HAP-1 (cell line): ENCODE results near the gene RAET1E.
"Not testable (repeated sequence)": the region's sequence is repeated elsewhere in the genome, so short reads cannot be mapped to it uniquely, and the experiment has no call there.

ENCODE experiments used
- DNase-seq, 2 experiments: peaks; one replicate each; pipeline ENCODE4 v3.0.0-alpha.2; 2016 to 2020; ENCODE audit warnings: low spot score in 2 of 2
- H3K27me3 ChIP-seq: fragments of 250-450 bp; sonication (Bioruptor Pico); 2 replicates; pipeline ENCODE4 v1.5.1; 2020; ENCODE audit warnings: low read depth, mild to moderate bottlenecking, moderate library complexity
- H3K36me3 ChIP-seq: fragments of 250-450 bp; sonication (Bioruptor Pico); replicated peaks from 2 replicates; pipeline ENCODE4 v1.5.1; 2020; ENCODE audit warnings: mild to moderate bottlenecking
- H3K4me1 ChIP-seq: fragments of 250-450 bp; sonication (Bioruptor Pico); 2 replicates; pipeline ENCODE4 v1.5.1; 2020; ENCODE audit warnings: mild to moderate bottlenecking
- H3K4me3 ChIP-seq: fragments of 250-450 bp; sonication (Bioruptor Pico); 2 replicates; pipeline ENCODE4 v1.5.1; 2020; ENCODE audit warnings: mild to moderate bottlenecking, moderate library complexity
- H3K9me3 ChIP-seq: fragments of 250-450 bp; sonication (Bioruptor Pico); 2 replicates; pipeline ENCODE4 v1.5.1; 2020; ENCODE audit warnings: mild to moderate bottlenecking, moderate library complexity
- in situ Hi-C: fragments of 300-500 bp; cut with MboI; formaldehyde crosslinking; loops from 3 replicates; pipeline ENCODE4 v1.14.3; 2020; ENCODE audit warnings: low sequenced_read_pairs, inconsistent platforms, mixed read lengths

The RAET1E gene, protein sequence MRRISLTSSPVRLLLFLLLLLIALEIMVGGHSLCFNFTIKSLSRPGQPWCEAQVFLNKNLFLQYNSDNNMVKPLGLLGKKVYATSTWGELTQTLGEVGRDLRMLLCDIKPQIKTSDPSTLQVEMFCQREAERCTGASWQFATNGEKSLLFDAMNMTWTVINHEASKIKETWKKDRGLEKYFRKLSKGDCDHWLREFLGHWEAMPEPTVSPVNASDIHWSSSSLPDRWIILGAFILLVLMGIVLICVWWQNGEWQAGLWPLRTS

DNA sequence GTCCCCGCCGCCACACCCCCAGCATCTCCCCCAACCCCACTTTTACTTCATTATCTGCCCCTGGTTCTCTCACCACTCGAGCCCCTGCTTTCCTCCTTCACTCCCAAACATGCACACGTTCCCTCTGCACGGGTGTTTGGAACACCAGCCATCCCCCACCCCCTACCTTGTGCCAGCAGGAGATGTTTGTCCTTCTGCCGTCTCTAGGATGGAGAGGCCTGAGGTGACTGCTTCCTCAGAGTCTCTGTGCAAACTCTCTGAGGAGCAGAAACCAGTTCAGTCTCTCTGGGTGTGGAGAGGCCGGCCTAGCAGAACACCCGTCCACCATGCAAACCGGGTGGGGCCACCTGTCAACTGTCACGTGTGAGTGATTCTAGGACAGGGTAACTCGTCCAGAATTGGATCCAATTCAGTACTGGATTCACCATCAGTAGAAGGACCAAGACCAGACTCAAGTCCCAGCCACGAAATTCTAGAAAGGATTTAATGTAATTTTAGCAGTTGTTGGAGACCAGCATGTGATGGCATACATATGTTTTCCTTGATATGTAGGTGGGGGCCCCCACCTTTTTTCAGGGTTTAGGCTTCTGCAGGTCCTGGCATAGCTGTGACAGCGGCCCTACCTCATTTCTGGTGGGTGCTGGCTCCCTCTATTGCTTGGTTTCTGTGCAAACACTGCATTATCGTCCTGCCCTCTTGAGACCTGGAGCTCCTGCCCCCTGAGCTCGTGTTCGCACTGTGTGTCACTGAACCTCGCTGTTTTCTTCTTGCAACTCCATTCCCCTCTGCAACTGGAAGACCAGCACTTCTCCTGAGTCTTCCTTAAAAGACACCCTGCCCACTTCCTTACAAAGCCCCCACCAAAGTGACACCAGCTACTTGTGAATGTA is at the start of gene RAET1E:
RAET1E (minus strand) TSS at position 259 of the 890 bp plus-strand sequence. CDS start 7,212 bp downstream, outside the sequence.
- Histone ChIP-seq H3K4me1 (no peaks in the 10 kb centered on the region), H3K36me3 (no peaks in the 10 kb centered on the region), H3K9me3 (no peaks in the 10 kb centered on the region), H3K27me3 (no peaks in the 10 kb centered on the region; the same call in 1 of the 2 replicates), H3K4me3 (no peak within 1 kb of the TSS)
- no peak for DNase-seq
- in situ Hi-C loops: no loop called here

DNA sequence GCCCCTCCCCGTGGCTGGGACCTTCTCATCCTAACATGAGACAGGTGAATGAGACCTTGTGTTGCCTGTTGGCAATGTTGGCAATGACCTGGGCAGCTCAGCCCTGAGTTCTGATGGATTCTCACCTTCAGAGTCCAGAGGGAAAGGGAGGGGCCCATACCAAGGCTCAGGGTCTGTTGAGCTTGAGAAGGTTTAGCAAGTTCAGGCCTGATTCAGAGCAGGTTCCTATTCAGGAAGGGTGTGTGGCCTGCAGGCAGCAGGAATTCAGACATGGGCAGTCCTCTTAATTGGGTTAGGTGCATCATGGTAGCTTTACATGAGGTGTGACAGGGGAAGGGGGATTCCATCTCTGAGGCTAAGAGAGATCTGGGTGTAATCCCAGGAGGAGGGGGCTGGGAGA is 49.6 kb upstream of the RAET1E start:
- not testable (repeated sequence) for DNase-seq, H3K4me1 ChIP-seq, H3K36me3 ChIP-seq, H3K9me3 ChIP-seq, H3K4me3 ChIP-seq, H3K27me3 ChIP-seq
- in situ Hi-C loops: loop anchor here (25.0 kb wide), 2 partner anchors 390 to 865 kb away; no protein-coding TSS in a partner anchor

DNA sequence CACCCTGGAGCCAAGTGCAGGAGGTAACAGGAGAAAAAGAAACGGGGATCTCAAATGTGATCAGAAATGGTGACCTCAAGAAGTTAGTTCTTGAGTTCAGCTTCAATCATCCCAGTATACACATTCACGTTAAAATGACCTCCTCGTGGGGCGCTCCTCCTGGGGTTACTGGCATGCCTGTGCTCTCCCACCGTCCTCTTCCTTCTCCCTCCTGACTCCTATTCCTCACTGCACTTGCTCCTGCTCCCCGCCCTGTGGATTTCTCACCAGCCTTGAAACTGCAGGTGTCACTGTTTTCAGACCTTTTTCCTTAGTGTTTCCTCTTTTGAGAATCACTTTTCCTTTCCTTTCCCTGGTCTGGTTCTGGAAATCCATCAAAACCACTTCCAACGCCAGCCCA is 48.7 kb upstream of the RAET1E start:
- not testable (repeated sequence) for H3K27me3 ChIP-seq, H3K9me3 ChIP-seq, H3K36me3 ChIP-seq, H3K4me3 ChIP-seq, DNase-seq, H3K4me1 ChIP-seq
- in situ Hi-C loops: loop anchor here (25.0 kb wide), 2 partner anchors 391 to 866 kb away; no protein-coding TSS in a partner anchor

DNA sequence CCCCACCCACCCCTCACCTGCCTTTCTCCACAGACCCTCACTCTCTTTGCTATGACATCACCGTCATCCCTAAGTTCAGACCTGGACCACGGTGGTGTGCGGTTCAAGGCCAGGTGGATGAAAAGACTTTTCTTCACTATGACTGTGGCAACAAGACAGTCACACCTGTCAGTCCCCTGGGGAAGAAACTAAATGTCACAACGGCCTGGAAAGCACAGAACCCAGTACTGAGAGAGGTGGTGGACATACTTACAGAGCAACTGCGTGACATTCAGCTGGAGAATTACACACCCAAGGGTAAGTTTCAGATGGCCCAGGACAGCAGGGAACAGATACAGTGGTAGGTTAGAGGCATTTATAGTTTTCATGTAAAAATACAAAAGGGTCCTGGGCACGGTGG is 47.4 kb upstream of the RAET1E start:
- H3K4me1 ChIP-seq, H3K4me3 ChIP-seq, H3K9me3 ChIP-seq, DNase-seq, H3K27me3 ChIP-seq, H3K36me3 ChIP-seq: not testable (repeated sequence)
- in situ Hi-C loops: loop anchor here (25.0 kb wide), 2 partner anchors 392 to 867 kb away; no protein-coding TSS in a partner anchor

DNA sequence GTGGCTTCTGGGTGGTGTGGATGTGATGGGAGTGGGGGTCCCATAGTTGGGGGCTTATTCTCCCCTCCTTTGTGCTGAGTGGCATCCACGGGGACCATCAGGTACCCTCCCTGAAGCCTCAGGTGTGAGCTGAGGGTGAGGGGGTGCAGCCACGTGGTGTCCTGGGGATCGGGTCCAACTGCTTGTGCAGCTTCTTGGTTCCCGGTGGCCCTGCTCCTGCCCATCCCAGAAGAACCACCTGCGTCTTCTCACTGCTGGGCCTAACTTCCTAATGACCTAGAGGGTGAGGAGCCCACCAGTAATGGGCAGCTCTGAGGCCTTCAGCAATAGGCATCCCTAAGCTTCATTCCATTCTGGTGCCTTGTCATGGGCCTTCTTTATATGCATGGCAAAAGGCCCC is 45.4 kb upstream of the RAET1E start:
- in situ Hi-C loops: loop anchor here (25.0 kb wide), 2 partner anchors 394 to 869 kb away; no protein-coding TSS in a partner anchor
- H3K9me3 ChIP-seq, H3K4me3 ChIP-seq, H3K4me1 ChIP-seq, DNase-seq, H3K36me3 ChIP-seq, H3K27me3 ChIP-seq: not testable (repeated sequence)

DNA sequence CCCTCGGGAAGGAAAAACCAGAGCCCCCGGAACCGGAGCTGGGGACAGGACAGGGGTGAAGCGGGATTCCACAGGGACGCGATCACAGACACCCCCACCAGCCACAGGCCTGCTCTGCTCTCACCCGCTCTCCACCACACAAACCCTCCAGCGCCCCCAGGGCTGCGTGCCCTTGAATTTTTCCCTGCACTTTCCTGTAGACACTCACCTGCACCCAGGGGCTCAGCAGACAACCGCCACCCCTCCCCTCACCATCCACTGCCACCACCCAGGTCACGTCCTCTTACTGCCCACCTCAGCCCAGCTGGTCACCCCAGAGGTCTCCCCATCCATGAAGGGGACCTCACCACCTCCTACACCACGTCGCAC is 44.5 kb upstream of the RAET1E start:
- Histone ChIP-seq H3K9me3 (no peaks in the 10 kb centered on the region), H3K4me3 (peak overlapping the region; percentile 69), H3K4me1 (peaks cover 5% of the 10 kb centered on the region; the same call in 1 of the 2 replicates), H3K36me3 (no peaks in the 10 kb centered on the region), H3K27me3 (0 out of 2 replicates have a peak, but pooled peaks cover 2% of the 10 kb centered on the region)
- peak in 1 of 2 experiments; percentile 19 for DNase-seq
- in situ Hi-C loops: loop anchor here (25.0 kb wide), 2 partner anchors 395 to 870 kb away; no protein-coding TSS in a partner anchor

DNA sequence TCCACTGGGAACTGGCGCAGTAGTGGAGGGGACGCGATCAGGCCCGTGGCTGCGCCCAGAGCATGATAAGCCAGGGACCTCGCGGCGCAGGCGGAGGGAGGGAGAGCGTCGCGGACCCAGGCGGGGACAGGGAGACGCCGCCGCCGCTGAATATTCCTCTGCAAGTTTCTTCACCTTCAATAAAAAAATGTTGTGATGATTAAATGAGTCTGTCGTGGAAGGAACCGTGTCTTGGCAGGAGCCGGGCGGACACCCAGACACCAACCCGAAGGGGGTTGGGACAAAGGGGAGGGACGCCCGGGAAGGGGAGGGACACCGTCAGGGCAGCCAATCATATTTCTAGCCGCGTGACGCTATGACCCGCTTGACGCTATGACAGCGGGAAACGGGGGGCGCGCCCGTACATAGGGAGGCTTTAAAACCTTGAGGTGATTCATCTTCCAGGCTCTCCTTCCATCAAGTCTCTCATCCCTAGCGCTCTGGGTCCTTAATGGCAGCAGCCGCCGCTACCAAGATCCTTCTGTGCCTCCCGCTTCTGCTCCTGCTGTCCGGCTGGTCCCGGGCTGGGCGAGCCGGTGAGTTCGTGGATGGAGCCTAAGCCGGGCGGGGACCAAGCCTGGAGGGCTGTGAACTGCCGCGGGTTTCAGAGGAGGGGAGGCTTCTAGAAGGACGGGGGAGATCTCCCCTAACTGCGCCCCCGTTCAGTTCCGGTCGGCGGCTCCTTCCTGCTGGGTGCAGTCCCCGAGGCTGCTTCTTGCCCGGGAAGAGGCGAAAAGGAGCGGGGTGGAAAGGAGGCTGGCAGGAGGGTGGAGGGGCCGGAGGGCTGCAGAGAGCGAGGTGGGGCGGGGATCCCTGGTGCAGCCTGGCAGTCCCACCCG is 43.9 kb upstream of the RAET1E start, which contains the start of gene ULBP2:
ULBP2 (plus strand) TSS at position 432 of the 878 bp plus-strand sequence; CDS start at position 491, 59 bp downstream.
- Histone ChIP-seq H3K27me3 (0 out of 2 replicates have a peak, but pooled peaks cover 4% of the 10 kb centered on the region), H3K9me3 (no peaks in the 10 kb centered on the region), H3K4me3 (peak within 1 kb of the TSS; percentile 69), H3K36me3 (no peaks in the 10 kb centered on the region), H3K4me1 (peaks cover 5% of the 10 kb centered on the region; the same call in 1 of the 2 replicates)
- in situ Hi-C loops: loop anchor here (25.0 kb wide), 2 partner anchors 395 to 870 kb away; no protein-coding TSS in a partner anchor
- DNase-seq: peak; percentile 85 to 92

DNA sequence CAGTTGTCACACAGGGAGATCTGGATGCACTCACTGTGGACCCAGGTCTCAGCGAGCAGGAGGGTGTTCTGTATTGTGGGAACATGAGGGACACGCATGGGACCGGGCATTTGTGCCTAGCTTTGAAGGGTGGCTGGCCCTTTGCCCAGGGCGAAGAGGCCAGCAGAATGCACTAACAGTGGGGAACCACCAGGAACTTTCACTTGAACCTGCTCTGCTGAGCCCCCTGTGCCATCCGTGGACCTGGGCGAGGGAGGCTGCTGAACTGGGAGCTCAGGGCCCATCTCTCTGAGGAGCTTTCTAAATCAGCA is 42.7 kb upstream of the RAET1E start:
- H3K36me3 ChIP-seq: no peaks in the 10 kb centered on the region
- no peaks in the 10 kb centered on the region for H3K9me3 ChIP-seq
- peaks cover 5% of the 10 kb centered on the region; the same call in 1 of the 2 replicates for H3K4me1 ChIP-seq
- H3K27me3 ChIP-seq: 0 out of 2 replicates have a peak, but pooled peaks cover 4% of the 10 kb centered on the region
- in situ Hi-C loops: loop anchor here (25.0 kb wide), 2 partner anchors 397 to 872 kb away; no protein-coding TSS in a partner anchor
- H3K4me3 ChIP-seq: no peak overlapping the region
- no peak for DNase-seq

DNA sequence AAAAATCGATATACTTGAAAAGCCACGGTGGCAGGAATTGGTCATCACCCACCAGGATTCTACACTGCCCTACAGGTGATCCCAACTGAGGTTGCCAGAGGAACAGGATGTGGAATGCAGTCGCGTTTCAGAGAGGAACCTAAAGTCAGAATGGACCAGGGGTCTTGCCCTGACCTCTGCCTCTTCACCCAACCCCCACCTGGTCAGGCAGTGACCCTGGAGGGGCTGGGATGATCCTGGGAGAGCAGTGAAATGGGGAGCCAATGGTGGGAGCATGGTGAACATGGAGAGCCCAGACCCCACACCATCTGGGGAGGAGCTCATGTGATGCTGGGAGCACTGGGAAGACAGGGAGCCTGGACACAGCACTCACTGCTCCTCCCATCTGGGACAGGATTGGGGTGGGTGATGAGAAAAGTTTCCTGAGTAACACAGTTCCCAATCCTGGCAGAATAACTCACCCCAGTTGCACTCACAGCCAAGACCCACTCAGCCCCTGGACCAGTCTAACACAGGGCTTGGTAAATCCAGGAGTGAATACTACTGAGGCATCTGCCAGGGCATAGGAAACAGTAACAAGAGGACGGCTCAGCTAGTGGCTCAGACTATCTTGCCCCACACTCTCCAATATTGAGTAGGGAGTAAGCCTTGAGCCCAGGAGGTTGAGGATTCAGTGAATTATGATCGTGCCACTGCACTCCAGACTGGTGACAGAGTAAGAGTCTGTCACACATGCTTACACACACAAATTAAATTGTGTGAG is 42.2 kb upstream of the RAET1E start:
- H3K27me3 ChIP-seq: 0 out of 2 replicates have a peak, but pooled peaks cover 4% of the 10 kb centered on the region
- no peak overlapping the region for H3K4me3 ChIP-seq
- DNase-seq: no peak
- H3K36me3 ChIP-seq: no peaks in the 10 kb centered on the region
- no peaks in the 10 kb centered on the region for H3K9me3 ChIP-seq
- in situ Hi-C loops: loop anchor here (5.0 to 25.0 kb wide), 3 partner anchors 67 to 872 kb away; no protein-coding TSS in a partner anchor
- H3K4me1 ChIP-seq: peaks cover 5% of the 10 kb centered on the region; the same call in 1 of the 2 replicates

DNA sequence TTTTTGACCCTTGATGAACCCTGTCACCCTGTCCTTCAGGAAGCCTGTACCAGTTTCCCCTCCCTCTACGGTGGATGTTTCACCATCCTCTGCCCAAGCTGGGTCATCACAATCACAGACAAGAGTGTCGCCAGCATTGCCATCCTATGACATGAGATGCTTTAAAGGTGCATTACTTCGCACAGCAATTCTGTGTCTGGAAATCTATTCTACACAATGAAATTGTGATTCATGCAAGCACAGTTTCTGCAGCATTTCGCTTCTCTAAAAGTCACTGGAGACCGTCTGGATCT is 41.4 kb upstream of the RAET1E start:
- Histone ChIP-seq H3K4me3 (no peak overlapping the region), H3K36me3 (no peaks in the 10 kb centered on the region), H3K27me3 (0 out of 2 replicates have a peak, but pooled peaks cover 4% of the 10 kb centered on the region), H3K9me3 (no peaks in the 10 kb centered on the region), H3K4me1 (peaks cover 5% of the 10 kb centered on the region; the same call in 1 of the 2 replicates)
- in situ Hi-C loops: loop anchor here (5.0 to 25.0 kb wide), 3 partner anchors 68 to 873 kb away; no protein-coding TSS in a partner anchor
- no peak for DNase-seq

DNA sequence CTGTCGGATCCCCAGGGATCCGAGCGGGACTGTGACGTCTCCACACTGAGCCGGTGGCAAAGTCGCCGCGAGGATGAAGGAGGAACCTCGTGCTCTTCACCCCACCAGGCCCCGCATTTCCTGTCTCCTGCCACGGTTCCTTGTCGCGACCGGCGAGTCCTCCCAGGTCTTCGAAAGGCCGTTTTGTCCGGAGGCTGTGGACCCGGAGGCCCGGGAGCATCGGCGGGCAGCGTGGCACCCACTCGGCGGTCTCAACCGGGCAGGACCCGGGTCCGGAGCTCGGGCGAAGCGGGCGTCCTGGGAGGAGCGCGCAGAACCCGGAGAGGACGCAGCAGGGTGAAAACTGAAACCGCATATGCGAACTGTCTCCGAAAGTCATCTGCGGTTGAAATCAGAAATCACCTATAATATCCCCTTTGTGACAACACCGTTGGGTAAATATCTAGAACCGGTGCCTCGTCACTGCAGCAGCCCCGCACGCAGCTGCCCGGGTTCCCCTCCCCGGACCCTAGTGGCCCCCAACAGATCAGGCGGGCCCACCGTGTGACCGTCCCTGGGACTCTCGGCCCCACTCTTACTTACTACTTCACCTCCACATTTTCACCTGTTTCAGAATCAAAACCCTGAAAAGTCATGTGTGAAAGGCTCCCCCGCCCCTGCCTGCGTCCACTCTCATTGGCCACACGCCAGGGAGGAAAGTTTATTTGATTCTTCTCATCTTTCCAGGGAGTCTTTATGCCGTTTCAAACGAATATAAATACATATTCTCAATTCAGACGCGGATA is 40.9 kb upstream of the RAET1E start:
- peaks cover 5% of the 10 kb centered on the region; the same call in 1 of the 2 replicates for H3K4me1 ChIP-seq
- no peak for DNase-seq
- 0 out of 2 replicates have a peak, but pooled peaks cover 4% of the 10 kb centered on the region for H3K27me3 ChIP-seq
- in situ Hi-C loops: loop anchor here (5.0 to 25.0 kb wide), 3 partner anchors 69 to 874 kb away; no protein-coding TSS in a partner anchor
- H3K36me3 ChIP-seq: no peaks in the 10 kb centered on the region
- no peak overlapping the region for H3K4me3 ChIP-seq
- H3K9me3 ChIP-seq: no peaks in the 10 kb centered on the region
